Ishikawa (cell line): ENCODE results near the gene TMEM255B.

Source experiments
- CREB1 ChIP-seq: IDR thresholded peaks from 2 replicates; pipeline ENCODE4 v1.6.1; 2012; ENCODE audit warnings: low read depth
- NFIC ChIP-seq: IDR thresholded peaks from 2 replicates; pipeline ENCODE4 v1.6.1; 2012
- REST ChIP-seq: IDR thresholded peaks from 2 replicates; pipeline ENCODE4 v1.6.1; 2012; ENCODE audit warnings: low read depth, mild to moderate bottlenecking
- USF1 ChIP-seq: IDR thresholded peaks from 2 replicates; pipeline ENCODE4 v1.6.1; 2012
- ZBTB7A ChIP-seq: IDR thresholded peaks from 2 replicates; pipeline ENCODE4 v1.6.1; 2012; ENCODE audit warnings: low read depth

GRCh38 chr13:113764793-113765563 is 6.0 kb downstream of the TMEM255B start:
- TF ChIP-seq REST: no peak
- no peak for TF ChIP-seq ZBTB7A
- TF ChIP-seq USF1: no peak
- no peak for TF ChIP-seq NFIC
- no peak for TF ChIP-seq CREB1
